ENCODE measurements around the gene MUC6. TPM values are rescaled to one million over a fixed set of nuclear protein-coding genes. Genes with fewer than 3 reads are reported as not detected.

Gene MUC6
- total RNA-seq, 1 donor from 2014 or later = 173 TPM

- no peak for DNase-seq (ENCODE audit: low spot score)
Measured at GRCh38 chr11:1009371-1009770, 27.1 kb downstream of the MUC6 start.

GRCh38 chr11:1008803-1009145, 27.7 kb downstream of the MUC6 start:
- no peak for DNase-seq (ENCODE audit: low spot score)

- no peak for DNase-seq (ENCODE audit: low spot score)
Measured at GRCh38 chr11:1008001-1008802, 28.3 kb downstream of the MUC6 start.

- DNase-seq (ENCODE audit: low spot score) = no peak
Measured at GRCh38 chr11:1007279-1007678, 29.2 kb downstream of the MUC6 start.

GRCh38 chr11:1006762-1007161, 29.8 kb downstream of the MUC6 start:
- no peak for DNase-seq (ENCODE audit: low spot score)

- DNase-seq (ENCODE audit: low spot score) = no peak
Measured at GRCh38 chr11:1005928-1006327, 30.6 kb downstream of the MUC6 start.

GRCh38 chr11:1003159-1003558, 33.4 kb downstream of the MUC6 start:
- DNase-seq (ENCODE audit: low spot score) = no peak

- no peak for DNase-seq (ENCODE audit: low spot score)
Measured at GRCh38 chr11:1002406-1002984, 34.0 kb downstream of the MUC6 start.

- DNase-seq (ENCODE audit: low spot score) = no peak
Measured at GRCh38 chr11:1001617-1002405, 34.7 kb downstream of the MUC6 start.

GRCh38 chr11:1000357-1001278, 35.9 kb downstream of the MUC6 start:
- no peak for DNase-seq (ENCODE audit: low spot score)

GRCh38 chr11:999009-999408, 37.5 kb downstream of the MUC6 start:
- no peak for DNase-seq (ENCODE audit: low spot score)

GRCh38 chr11:997907-998306, 38.6 kb downstream of the MUC6 start:
- DNase-seq (ENCODE audit: low spot score) = no peak

- DNase-seq (ENCODE audit: low spot score) = no peak
Measured at GRCh38 chr11:996681-997080, 39.8 kb downstream of the MUC6 start.

- DNase-seq (ENCODE audit: low spot score) = no peak
Measured at GRCh38 chr11:995752-996420, 40.6 kb downstream of the MUC6 start.

- DNase-seq (ENCODE audit: low spot score) = no peak
Measured at GRCh38 chr11:995044-995751, 41.3 kb downstream of the MUC6 start.

- DNase-seq (ENCODE audit: low spot score) = no peak
Measured at GRCh38 chr11:993632-994167, 42.8 kb downstream of the MUC6 start.

- DNase-seq (ENCODE audit: low spot score) = no peak
Measured at GRCh38 chr11:992577-992976, 43.9 kb downstream of the MUC6 start.

- no peak for DNase-seq (ENCODE audit: low spot score)
Measured at GRCh38 chr11:991711-992307, 44.7 kb downstream of the MUC6 start.

- DNase-seq (ENCODE audit: low spot score) = no peak
Measured at GRCh38 chr11:991034-991433, 45.5 kb downstream of the MUC6 start.

- no peak for DNase-seq (ENCODE audit: low spot score)
Measured at GRCh38 chr11:990101-990500, 46.4 kb downstream of the MUC6 start.
